ENCODE results near the gene BCCIP.

BCCIP gene

DNA sequence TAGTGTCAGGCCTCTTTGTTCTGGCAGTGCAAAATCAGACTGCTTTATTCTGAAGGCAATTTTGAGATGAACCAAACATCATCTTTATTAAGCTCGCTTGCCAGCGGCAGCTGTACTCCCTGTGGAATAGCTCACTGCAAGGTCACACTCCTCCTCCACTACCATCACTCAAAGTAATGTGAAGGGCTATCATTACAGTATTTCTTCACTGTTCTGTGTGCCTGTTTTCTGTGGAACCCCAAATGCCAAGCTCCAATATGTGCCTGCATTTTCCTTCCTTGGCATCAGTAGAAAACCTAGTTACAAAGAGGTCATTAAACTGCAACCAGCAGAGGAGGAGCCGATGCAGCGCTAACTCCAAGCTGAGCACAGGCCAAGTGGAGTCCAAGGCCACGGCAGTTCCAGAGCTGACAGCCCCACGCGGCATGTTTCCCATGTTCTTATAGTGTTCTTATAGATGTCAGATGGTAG lies 21.4 kb downstream of the BCCIP start:
- no peak for DNase-seq (ENCODE audit: low read depth in 2 of 2)

DNA sequence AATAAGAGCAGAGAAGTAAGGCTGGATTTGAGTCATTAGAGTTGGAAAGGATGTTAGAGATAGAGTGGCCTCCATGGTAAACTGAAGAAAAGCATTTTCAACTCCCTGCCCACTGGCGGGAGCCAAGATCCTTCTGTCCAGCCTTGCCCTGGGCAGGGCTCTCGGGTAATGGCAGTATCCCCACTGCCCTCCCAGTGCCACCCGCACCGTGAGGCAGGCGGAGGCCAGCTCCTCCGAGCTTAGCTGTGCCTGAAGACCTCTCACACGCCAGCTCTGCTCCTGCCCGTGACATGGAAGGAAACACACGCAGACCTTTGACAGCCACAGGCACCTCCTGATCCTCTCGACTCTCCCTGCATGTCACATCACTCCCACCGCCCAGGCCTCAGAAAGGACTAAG lies 22.3 kb downstream of the BCCIP start:
- DNase-seq (ENCODE audit: low read depth in 2 of 2): no peak

DNA sequence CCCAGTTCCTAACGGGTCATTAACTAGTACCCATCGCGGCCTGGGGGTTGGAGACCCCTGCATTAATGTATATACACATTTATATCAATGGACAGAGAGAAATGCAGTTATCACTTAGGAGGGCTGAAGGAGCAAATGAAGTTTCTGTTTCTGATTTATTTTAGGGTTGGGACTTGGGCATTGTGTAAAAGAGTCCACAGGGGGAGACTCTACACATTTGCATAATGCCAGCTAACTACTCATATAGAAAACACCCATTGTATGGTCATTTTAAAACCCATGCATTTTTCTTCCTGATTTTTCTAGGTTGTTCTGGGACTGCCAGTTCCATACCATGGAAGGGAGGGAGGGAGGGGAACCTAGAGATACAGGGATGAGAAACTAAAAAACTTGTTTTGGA lies 23.5 kb downstream of the BCCIP start:
- no peak for DNase-seq (ENCODE audit: low read depth in 2 of 2)

DNA sequence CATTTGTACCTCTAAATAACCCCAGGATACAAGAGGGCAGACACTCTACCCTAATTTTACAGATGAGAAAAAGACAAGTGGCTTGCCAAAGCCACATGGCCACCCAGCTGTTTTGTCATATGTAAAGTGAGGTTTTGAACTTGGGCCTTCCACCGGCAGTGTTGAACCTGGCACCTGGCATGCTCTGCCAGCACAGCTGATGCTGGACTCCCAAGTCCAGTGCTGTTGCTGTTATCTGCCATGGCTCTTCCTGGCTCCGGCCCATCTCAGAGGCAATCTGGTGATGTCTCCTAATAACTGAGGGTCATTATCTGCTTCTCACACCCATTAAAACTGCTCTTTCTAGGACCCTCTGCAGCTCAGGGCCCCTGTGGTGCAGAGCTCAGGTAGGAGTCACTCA lies 25.0 kb downstream of the BCCIP start:
- no peak for DNase-seq (ENCODE audit: low read depth in 2 of 2)

DNA sequence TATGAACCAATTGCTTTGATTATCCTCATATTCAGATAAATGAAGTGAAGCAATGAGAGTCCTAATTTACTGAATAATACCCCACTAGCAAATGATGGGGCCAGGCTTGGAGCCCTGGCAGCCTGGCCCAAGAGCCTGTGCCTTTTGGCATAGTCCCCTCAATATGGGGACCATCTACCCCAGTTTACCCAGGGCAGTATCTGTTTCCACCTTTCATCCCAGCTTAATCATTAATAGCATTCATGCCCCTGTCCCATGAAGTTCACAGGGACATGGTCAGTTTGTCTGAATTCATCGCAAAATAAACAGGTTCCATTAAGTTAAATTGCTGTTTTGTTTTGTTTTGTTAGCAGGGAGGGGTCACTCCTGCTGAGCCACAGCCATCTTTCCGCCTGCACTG lies 25.5 kb downstream of the BCCIP start:
- DNase-seq (ENCODE audit: low read depth in 2 of 2): no peak

DNA sequence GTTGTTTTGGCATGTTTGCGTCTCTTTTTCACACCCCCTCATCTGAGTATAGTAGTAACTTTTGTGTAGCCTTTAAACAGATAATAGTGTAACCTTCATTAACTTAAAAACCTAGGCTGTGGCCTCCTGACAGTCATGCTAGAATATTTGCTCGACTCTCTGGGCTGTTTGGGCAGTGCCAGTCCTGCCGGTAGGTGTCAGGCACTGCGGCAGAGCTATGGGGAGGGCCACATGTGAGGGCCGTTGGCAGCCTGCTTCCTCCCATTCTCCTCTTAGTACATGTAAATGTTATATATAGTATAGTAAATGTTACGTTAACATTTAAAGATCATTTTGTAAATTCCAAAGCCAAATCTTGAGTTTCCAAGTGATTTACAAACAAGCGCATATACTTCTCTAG lies 26.1 kb downstream of the BCCIP start:
- DNase-seq (ENCODE audit: low read depth in 2 of 2): no peak

DNA sequence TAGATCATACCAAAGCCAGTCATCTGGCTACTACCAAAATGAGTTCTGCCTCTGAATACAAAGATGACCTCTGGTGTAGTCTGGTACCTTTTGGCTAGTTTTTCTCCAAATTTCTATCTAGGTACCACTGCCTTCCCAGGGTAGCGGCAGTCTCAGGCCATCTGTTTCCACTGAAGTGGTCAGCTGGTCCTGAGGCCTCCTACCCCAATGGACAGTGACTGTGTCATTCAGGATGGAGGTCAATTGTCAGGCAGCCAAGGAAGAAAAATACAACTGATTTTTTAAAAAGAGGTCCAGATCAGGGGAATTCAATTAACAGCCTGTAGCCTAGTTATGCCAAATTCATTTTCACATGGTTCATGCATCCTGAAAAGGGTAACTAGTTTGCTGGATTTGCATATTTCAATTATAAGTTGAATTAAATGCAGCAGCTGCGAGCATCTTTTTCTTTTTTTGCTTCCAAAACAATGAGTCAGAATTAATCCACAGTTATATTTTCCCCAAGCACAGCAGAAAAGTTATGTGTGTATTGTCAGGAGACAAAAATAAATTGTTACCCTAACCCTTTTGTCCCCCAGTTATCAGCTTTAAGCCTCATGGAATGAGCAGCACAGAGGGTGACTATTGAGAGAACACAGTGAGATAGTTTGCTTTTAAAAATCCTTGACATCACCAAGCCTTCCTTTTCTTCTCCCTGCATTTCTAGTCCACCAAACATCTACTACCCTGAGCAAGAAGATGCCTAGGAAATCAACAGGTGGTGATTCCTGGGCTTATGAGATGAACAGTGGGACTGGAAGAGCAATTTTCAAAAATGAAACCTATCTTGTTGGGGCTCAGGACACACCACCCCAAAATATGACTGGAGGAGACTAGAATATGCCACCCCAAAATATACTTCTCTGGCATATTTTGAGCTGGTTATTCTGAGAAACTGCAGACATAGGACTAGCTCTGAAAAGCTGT lies 27.7 kb downstream of the BCCIP start:
- no peak for DNase-seq (ENCODE audit: low read depth in 2 of 2)

DNA sequence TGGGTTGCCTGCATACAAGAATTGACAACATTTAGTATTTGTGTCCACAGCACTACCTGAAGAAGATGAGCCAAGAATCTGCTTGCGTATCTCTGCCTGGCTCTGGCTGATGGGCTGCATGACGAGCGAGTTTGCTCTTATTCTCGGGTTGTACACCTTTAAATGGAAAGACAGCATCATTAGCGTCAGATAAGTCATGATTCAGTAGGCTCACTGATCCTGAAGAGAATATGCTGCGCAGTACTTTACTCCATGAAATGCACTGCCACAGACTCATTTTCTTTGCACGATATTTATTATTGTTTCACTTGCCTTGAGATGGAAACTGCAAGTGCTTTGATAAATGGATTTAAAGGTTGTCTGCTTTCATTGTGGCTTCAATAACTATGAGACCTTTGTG lies 29.1 kb downstream of the BCCIP start:
- no peak for DNase-seq (ENCODE audit: low read depth in 2 of 2)

DNA sequence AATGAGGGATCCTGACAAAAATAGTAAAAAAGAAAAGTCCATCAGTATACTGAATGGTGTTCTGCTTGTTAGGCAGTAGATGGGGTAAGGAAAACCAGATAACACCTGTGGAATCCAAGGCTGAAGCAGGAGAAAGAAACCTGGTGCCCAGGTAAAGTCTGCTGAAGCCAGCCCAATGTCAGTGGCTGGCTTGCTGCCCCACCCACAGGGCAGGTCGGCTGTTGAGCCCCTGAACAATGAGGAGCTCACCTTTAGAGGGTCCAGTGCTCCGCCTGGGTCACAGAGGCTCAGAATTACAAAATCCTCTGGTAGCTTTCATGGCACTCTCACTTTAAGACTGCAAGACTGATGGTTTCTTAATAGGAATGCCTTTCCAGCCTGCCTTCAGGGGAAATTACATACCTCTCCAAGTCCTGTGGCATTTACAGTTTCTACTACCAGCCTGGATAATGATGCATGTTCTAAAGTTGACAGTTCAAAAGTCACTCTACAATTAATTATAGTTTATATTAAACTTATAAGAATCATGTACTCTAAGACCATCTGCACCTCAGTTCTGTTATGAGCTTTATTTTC lies 33.9 kb downstream of the BCCIP start:
- DNase-seq (ENCODE audit: low read depth in 2 of 2): no peak

DNA sequence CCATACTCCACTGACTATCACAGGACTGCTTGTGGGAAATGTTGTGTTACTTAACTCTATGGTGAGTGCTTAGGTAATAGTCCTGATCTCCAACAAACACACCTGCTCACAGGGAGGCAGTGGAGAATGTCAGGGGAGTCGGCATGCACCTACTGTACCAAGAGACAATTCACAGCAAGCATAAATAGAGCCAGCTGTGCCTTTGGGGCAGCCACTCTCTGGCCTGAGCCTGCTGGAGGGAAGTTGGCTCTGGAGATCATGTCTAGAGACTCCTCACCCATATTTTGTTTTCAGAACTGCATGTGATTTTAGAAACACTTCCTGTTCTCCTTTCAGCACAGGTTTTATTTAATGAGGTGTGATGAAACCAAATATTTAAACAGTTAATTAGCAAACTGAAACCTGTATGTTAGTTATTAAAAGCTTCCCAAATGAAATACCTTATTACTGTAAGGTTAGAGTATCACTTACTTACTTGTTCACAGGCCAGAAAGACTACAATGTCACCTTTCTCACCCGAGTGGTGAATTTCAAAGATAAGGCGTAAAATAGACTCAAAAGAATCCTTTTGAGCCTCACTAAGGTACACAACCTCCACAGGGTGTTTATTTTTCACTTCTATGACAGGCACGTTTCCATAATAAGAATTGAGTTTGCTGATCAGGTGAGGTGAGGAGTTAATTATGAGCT lies 35.9 kb downstream of the BCCIP start:
- no peak for DNase-seq (ENCODE audit: low read depth in 2 of 2)

DNA sequence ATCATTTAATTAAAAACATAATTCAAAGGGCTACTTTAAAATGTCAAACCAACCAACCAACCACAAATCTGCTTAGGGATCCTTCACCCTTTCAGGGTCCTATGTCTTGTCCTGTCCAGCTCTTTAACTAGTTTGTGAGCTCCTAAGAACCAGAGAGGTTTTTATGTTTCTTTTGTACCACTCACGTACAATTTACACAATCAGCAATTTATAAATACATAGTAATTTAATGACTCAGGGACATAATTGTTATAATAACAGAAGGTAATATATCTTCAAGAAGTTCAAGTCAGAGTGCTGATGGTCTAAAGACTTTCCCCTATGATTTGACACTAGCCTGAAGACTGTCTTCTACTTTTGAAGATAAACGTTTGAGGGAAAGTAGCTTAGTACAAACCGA lies 41.8 kb downstream of the BCCIP start:
- DNase-seq (ENCODE audit: low read depth in 2 of 2): no peak

DNA sequence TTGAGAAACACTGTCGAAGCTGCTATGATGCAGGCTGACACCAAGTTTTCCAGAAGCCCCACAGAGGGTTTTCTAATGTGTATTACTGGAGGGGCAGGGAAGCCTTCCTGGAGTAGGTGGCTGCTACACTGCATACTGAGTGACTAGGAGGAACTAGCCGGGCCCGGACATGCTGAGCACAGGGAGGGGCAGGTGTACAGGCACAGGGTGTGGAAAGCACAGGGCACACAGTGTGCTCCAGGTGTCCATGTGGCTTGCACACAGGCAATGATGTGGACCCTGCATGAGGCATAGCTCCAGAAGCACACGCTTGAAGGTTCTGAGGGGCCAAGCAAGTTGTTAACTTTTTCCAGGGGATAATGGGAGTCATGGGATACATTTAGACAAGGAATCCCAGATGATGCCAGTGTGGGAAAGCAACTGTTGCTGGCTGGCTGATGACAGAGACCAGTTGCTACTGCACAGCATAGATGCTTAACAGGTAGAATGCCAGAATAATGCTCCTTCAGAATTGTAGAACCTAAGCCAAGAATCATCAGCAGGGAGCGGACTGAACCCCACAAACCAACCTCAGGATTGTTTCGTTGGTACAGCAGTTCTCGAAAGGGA lies 43.2 kb downstream of the BCCIP start:
- DNase-seq (ENCODE audit: low read depth in 2 of 2): no peak

DNA sequence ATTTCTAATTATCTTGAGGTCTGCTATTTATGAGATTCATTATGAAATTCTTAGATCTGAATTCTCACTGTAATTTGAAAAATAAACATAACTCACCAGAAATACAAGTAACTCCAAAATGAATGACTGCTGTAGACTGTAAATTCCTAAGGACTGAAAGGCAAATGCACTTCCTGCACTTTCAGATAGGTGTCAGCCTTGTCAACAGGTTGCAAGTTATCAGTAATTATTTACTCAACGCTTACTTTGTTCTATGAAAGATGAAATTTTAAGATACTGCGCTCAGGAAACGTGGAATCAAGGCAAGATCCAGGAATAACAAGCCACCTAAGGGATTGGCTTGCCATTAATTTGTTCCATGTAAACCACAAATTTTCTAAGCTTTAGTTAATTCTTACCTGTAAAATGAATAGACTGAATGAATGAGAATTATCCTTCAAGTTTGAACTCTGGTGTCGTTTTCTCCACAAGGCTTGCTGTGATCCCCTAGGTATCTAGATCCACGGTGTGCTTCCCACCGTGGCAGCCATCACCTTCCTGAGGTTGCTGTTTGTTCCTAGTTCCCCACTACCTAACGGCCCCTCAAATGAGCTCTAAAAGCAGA lies 45.1 kb downstream of the BCCIP start:
- DNase-seq (ENCODE audit: low read depth in 2 of 2): peak in 1 of 2 donors; percentile 5

DNA sequence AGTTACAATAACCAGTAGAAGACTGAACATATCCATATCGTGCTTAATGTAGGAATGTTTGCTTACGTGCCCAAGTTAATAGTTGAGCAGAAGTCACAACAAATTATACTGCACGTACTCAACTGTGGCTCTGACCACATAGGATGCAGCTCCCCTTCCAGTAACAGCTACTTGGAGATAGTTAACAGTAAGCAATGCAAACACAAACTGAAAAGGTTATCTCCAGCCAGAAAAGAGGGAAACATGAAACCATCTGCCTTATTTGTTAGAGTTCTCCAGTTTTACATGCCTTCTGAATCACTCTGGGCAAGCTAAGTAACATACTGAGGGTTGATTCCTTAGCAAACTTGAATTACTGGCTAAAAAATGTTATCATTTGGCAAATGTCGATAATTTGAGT lies 48.0 kb downstream of the BCCIP start:
- DNase-seq (ENCODE audit: low read depth in 2 of 2): no peak

DNA sequence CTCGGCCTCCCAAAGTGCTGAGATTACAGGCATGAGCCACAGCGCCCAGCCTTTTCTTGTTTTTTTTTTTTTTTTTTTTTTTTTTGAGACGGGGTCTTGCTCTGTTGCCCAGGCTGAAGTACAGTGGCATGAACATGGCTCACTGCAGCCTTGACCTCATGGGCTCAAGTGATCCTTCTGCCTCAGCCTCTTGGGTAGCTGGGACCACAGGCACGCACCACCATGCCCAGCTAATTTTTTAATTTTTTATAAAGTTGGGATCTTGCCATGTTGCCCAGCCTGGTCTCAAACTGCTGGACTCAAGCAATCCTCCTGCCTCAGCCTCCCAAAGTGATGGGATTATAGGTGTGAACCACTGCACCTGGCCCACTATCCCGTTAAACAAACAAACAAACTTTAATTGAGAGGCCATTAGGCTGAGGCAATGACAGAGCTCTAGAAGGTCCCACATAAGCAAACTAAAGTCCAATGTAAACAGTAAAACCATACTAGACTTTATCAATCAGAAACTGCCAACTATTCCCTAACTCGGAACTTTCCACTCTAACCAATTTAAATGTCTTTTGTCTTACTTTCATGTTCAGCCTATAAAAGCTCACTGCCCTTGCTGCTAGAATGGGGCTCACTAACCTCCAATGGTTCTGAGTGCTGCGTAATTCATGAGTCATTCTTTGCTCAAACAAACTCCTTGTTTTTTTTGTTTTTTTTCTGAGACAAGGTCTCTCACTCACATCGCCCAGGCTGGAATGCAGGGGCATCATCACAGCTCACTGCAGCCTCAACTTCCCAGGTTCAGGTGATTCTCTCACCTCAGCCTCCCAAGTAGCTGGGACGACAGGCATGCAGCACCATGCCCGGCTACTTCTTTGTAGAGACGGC lies 55.9 kb downstream of the BCCIP start:
- no peak for DNase-seq (ENCODE audit: low read depth in 2 of 2)

DNA sequence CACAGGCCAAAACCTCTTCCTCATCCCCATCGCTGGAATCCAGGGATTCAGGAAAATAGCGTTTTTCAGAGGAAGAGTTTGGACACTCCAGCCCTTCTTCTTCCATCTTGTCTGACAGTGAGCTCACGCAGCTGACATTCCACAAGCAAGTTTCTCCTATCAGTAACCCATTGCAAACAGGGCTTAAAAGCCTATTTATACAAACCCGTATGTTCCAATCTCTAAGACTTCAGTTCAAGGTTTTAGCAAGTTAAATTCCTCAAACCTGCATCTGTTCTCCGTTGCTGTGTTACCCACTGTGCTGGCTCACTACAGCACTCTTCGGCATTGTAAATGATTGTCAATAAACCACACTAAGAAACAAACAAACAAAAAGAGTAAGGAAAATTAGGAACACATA lies 57.4 kb downstream of the BCCIP start:
- no peak for DNase-seq (ENCODE audit: low read depth in 2 of 2)

DNA sequence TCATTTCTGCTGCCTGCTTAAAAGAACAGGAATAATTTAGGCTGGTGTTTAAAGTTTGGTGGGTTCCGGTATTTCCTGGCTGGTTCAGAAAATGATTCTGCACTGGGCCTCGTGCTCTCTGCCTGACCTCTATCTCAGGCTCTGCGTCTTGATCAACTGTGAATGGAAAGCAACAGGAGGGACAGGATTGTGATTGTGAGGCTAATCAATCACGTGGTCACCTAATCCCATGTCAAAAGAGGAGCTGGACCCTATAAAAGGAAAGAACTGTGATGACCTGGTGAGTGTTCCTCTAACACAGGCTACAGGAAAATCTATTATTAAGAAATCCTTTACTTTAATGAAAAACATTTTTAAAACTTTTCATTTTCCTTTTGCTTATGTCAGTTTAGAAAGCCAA lies 57.8 kb downstream of the BCCIP start, which contains the start of gene DHX32:
TSS of gene DHX32 (minus strand) at position 101 of the 400 bp plus-strand sequence. CDS start 468 bp downstream, outside the sequence.
- no peak for DNase-seq (ENCODE audit: low read depth in 2 of 2)

DNA sequence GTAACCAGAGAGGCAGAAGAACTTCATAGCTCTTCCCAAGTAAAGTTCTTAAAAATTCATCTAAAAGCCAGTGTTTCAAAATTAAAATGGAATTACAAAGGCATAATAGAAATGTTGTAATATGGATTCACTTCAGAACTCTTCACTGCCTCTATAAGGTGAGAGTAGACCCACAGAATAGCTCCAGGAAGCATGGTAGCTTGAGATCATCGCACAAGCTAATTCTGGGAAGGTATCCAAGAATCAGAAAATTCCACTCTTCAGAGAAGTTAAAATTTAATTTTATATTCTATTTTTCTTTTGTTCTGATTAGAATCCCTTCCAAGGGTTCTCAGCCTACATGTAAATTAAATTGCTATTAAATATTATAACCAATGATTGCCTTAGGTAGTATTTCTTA lies 59.2 kb downstream of the BCCIP start:
- DNase-seq (ENCODE audit: low read depth in 2 of 2): no peak

DNA sequence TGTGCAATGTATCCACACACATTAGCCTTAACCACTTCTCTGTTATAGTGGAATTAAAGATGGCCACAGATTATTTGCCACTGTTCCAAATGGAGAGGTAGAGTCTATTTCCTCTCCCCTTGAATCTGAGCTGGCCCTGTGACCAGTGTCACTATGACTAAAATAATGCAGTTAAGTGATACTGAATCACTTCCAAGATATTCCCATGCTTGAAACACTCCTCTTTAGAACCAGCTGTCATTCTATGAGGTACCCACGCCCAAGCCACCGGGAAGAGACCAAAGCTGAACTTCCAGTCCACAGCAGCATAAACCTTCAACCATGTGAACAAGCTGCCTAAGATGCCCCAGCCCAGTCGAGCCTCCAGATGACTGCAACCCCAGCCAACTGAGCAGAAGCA lies 59.9 kb downstream of the BCCIP start:
- DNase-seq (ENCODE audit: low read depth in 2 of 2): no peak

All from stimulated activated CD4-positive, alpha-beta T cell treated with anti-CD3 and anti-CD28 coated beads, Interleukin-1b, Interleukin-23, amount 100 ng/mL, for 4 hours (primary cell).